Keratinocyte (primary cell): ENCODE measurements around the gene TTC39B. TPM values are rescaled to one million over a fixed set of nuclear protein-coding genes. Genes with fewer than 3 reads are reported as not detected.

Experiments
- DNase-seq: peaks from one replicate; pipeline ENCODE4 v3.0.0-alpha.2; 2011; ENCODE audit warnings: low read depth, missing footprints, low spot score
- FAIRE-seq: peaks from 2 replicates; lab custom pipeline; 2011; peaks lifted over from hg19 to GRCh38; lab: Jason Lieb, UNC
- H2AFZ ChIP-seq: 2 replicates; pipeline ENCODE4 v1.6.0; 2012; ENCODE audit warnings: low read length, control low read depth, inconsistent platforms; ENCODE audit not compliant: control insufficient read depth
- H3K27ac ChIP-seq: 2 replicates; pipeline ENCODE4 v1.5.1; 2011; ENCODE audit warnings: low read length; ENCODE audit not compliant: control insufficient read depth, insufficient read depth
- H3K27me3 ChIP-seq: 3 replicates; pipeline ENCODE4 v1.6.0; 2011; ENCODE audit warnings: low read length; ENCODE audit not compliant: control insufficient read depth, insufficient read depth; ENCODE audit errors: extremely low read depth
- H3K36me3 ChIP-seq, 2 experiments: 2 replicates in 1 of 2; 3 replicates in 1 of 2; pipeline ENCODE4 v1.5.1; 2011; ENCODE audit warnings: low read length in 2 of 2, mild to moderate bottlenecking in 1 of 2; ENCODE audit not compliant: control insufficient read depth in 2 of 2, insufficient read depth in 2 of 2; ENCODE audit errors: extremely low read depth in 1 of 2
- H3K4me1 ChIP-seq: 3 replicates; pipeline ENCODE4 v1.5.1; 2011; ENCODE audit warnings: low read length; ENCODE audit not compliant: control insufficient read depth, insufficient read depth; ENCODE audit errors: extremely low read depth
- H3K4me2 ChIP-seq: 3 replicates; pipeline ENCODE4 v1.6.0; 2011; ENCODE audit warnings: low read depth, low read length; ENCODE audit not compliant: control insufficient read depth, insufficient read depth; ENCODE audit errors: extremely low read depth
- H3K4me3 ChIP-seq, 3 experiments: fragments of 200-600 bp in 1 of 3; sonication (generic) in 1 of 3; 2 replicates in 2 of 3; 3 replicates in 1 of 3; pipeline ENCODE4 v1.5.1; 2011 to 2016; ENCODE audit warnings: low read length in 3 of 3, mild to moderate bottlenecking in 3 of 3, control low read depth in 2 of 3, inconsistent platforms in 1 of 3, low read depth in 1 of 3, mixed read lengths in 1 of 3, mixed run types in 1 of 3, moderate library complexity in 1 of 3; ENCODE audit not compliant: control insufficient read depth in 2 of 3, insufficient read depth in 2 of 3; ENCODE audit errors: extremely low read depth in 1 of 3
- H3K79me2 ChIP-seq: 2 replicates; pipeline ENCODE4 v1.6.0; 2012; ENCODE audit warnings: low read length; ENCODE audit not compliant: control insufficient read depth, insufficient read depth
- H3K9ac ChIP-seq: 3 replicates; pipeline ENCODE4 v1.6.0; 2011; ENCODE audit warnings: low read length; ENCODE audit not compliant: control insufficient read depth, insufficient read depth; ENCODE audit errors: extremely low read depth
- H3K9me1 ChIP-seq: 3 replicates; pipeline ENCODE4 v1.6.0; 2011; ENCODE audit warnings: low read length; ENCODE audit not compliant: control insufficient read depth, insufficient read depth; ENCODE audit errors: extremely low read depth
- H3K9me3 ChIP-seq: 2 replicates; pipeline ENCODE4 v1.5.1; 2012; ENCODE audit warnings: low read depth, low read length; ENCODE audit not compliant: control insufficient read depth
- H4K20me1 ChIP-seq: 3 replicates; pipeline ENCODE4 v1.6.0; 2011; ENCODE audit warnings: low read length; ENCODE audit not compliant: control insufficient read depth, insufficient read depth; ENCODE audit errors: extremely low read depth
- CTCF ChIP-seq, 3 experiments: IDR thresholded peaks in 1 of 3; conservative IDR thresholded peaks in 1 of 3; optimal IDR thresholded peaks in 1 of 3; 2 replicates in 2 of 3; 3 replicates in 1 of 3; pipeline versions ENCODE3 to v1.5.1; 2011; ENCODE audit warnings: low read length in 3 of 3, mild to moderate bottlenecking in 3 of 3, moderate library complexity in 2 of 3, control low read depth in 1 of 3, inconsistent platforms in 1 of 3; ENCODE audit not compliant: insufficient read depth in 2 of 3; ENCODE audit errors: extremely low read depth in 1 of 3
- EZH2 ChIP-seq: IDR thresholded peaks from one replicate; pipeline ENCODE4 v1.6.1; 2012; ENCODE audit warnings: inconsistent platforms, mild to moderate bottlenecking, low read length, moderate library complexity
- dilution Hi-C: fragments of 300-500 bp; cut with MboI; formaldehyde crosslinking; loops from one replicate; pipeline ENCODE4 v1.7.0; 2020; ENCODE audit warnings: low sequenced_read_pairs; ENCODE audit not compliant: extremely low pct_ligation_motif_present
- polyA plus RNA-seq, 5 experiments: library from polyadenylated mRNA; depleted of rRNA in 3 of 5; stranded (reverse) in 3 of 5; stranded (forward) in 1 of 5; unstranded in 1 of 5; fragments of >200 nt; gene quantifications; 1 replicate in 1 of 5; 2 replicates in 3 of 5; 3 replicates in 1 of 5; pipeline versions ENCODE4 v1.2.1 to v1.2.3, GENCODE V29; 2011 to 2012; ENCODE audit warnings: missing spikeins in 2 of 5, low read depth in 1 of 5, low replicate concordance in 1 of 5

The TTC39B gene
- polyA plus RNA-seq, 1 donor (not counting 4 experiments of a cell fraction or from before 2014, with no cell fraction given), result 9.7 TPM

GRCh38 chr9:15244001-15244441 is 63.0 kb downstream of the TTC39B start:
- FAIRE-seq, result no peak
- H2AFZ ChIP-seq, result no peak overlapping the region
- dilution Hi-C loops, result no loop called here

GRCh38 chr9:15243081-15243480 is 63.9 kb downstream of the TTC39B start:
- Histone ChIP-seq H4K20me1 (no peaks in the 10 kb centered on the region), H2AFZ (no peak overlapping the region), H3K4me2 (no peak overlapping the region), H3K27ac (no peak overlapping the region), H3K9me3 (no peaks in the 10 kb centered on the region), H3K36me3 (no peaks in the 10 kb centered on the region), H3K9me1 (no peaks in the 10 kb centered on the region), H3K9ac (no peak overlapping the region), H3K4me3 (no peak overlapping the region), H3K4me1 (peaks cover 13% of the 10 kb centered on the region), H3K79me2 (no peaks in the 10 kb centered on the region), H3K27me3 (no peaks in the 10 kb centered on the region)
- no peak for TF ChIP-seq CTCF (optimal IDR thresholded peaks at IDR 0.05 in 1 of 3, IDR thresholded peaks at IDR 0.05 in 1 of 3, conservative IDR thresholded peaks at IDR 0.05 in 1 of 3; ENCODE audit: extremely low read depth in 1 of 3, insufficient read depth in 2 of 3, low read length in 3 of 3)
- TF ChIP-seq EZH2, result no peak
- DNase-seq (no peak), FAIRE-seq (no peak)
- dilution Hi-C loops, result no loop called here

More at GRCh38 chr9:15244001-15244441, 63.0 kb downstream of the TTC39B start:
- no peaks in the 10 kb centered on the region for H3K79me2 ChIP-seq
- no peaks in the 10 kb centered on the region for H4K20me1 ChIP-seq
- no peak overlapping the region for H3K4me3 ChIP-seq
- TF ChIP-seq EZH2 (no peak), CTCF (optimal IDR thresholded peaks at IDR 0.05 in 1 of 3, IDR thresholded peaks at IDR 0.05 in 1 of 3, conservative IDR thresholded peaks at IDR 0.05 in 1 of 3; ENCODE audit: extremely low read depth in 1 of 3, insufficient read depth in 2 of 3, low read length in 3 of 3) (no peak)
- no peaks in the 10 kb centered on the region for H3K9me1 ChIP-seq
- DNase-seq, result no peak
- peaks cover 13% of the 10 kb centered on the region for H3K4me1 ChIP-seq
- H3K4me2 ChIP-seq, result no peak overlapping the region
- no peaks in the 10 kb centered on the region for H3K36me3 ChIP-seq
- H3K27me3 ChIP-seq, result no peaks in the 10 kb centered on the region
- H3K27ac ChIP-seq, result no peak overlapping the region
- H3K9ac ChIP-seq, result no peak overlapping the region
- H3K9me3 ChIP-seq, result no peaks in the 10 kb centered on the region
